ENCODE data around the gene HNRNPA1.

HNRNPA1 gene

DNA sequence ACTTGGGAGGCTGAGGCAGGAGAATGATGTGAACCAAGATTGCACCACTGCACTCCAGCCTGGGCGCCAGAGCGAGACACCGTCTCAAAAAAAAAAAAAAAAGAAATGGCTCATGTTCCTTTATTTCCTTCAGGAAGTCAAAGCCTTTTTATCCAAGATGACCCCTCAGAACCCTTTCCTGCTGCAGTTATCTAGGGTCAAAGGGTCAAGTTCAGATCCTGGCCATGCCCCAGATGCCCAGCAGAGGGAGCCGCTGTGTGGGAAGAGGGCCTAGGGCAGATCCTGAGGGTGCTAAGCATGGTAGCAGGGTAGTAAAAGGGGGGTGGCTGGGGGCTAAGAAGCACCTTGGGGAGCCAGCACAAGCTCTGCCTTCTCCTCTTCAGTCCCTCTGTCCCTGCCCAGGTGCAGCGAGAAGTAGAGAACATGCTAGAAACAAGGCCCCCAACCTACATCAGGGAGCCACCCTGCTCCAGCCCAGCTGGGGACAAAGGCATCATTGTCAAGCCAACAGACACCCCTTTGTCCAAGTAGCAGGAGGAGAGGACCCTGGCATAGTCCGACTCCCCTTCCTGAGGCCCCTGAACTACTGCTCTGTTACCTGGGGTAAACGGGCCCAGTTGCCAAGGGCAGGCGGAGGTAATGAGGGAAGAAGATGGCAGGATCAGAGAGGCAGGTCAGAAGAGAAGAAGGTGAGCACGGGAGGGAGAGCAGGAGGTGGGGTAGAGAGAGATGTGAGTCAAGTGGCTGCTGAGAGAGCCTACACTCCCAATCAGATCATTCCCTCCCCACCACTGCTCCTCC is 13.8 kb downstream of the HNRNPA1 start:
- Histone ChIP-seq H3K4ac (ENCODE audit: low read depth in 1 of 2, low read length in 2 of 2) (no peak overlapping the region), H2BK5ac (ENCODE audit: low read depth, low read length, poor library complexity, severe bottlenecking) (no peak overlapping the region), H3K9me3 (ENCODE audit: control insufficient read depth, low read length) (no peaks in the 10 kb centered on the region), H2BK120ac (ENCODE audit: low read depth, low read length) (no peak overlapping the region), H3K4me2 (ENCODE audit: low read length, poor library complexity, severe bottlenecking) (no peak overlapping the region), H2AFZ (ENCODE audit: low read depth, low read length) (no peak overlapping the region), H3K4me3 (ENCODE audit: insufficient read depth in 1 of 2, low read depth in 1 of 2, low read length in 2 of 2) (no peak overlapping the region), H3K36me3 (ENCODE audit: control insufficient read depth in 1 of 2, insufficient read depth in 2 of 2, low read depth in 1 of 2, low read length in 2 of 2) (no peaks in the 10 kb centered on the region), H3K9ac (ENCODE audit: low read length) (no peak overlapping the region), H3K14ac (ENCODE audit: low read length in 2 of 2) (no peak overlapping the region), H3K27me3 (ENCODE audit: control insufficient read depth in 1 of 2, insufficient read depth in 1 of 2, low read length in 2 of 2) (peaks cover 0 to 8% of the 10 kb centered on the region in 2 experiments), H2AK5ac (ENCODE audit: low read length, severe bottlenecking) (no peak overlapping the region), H4K8ac (ENCODE audit: low read length) (no peak overlapping the region), H4K91ac (ENCODE audit: low read length) (no peak overlapping the region), H2BK15ac (ENCODE audit: low read depth, poor library complexity, severe bottlenecking) (no peak overlapping the region), H3K27ac (ENCODE audit: low read length, poor library complexity, severe bottlenecking) (no peak overlapping the region), H2BK12ac (ENCODE audit: low read length in 2 of 2) (no peak overlapping the region), H3K23ac (ENCODE audit: low read length in 2 of 2) (no peak overlapping the region), H3K4me1 (ENCODE audit: control insufficient read depth, insufficient read depth, low read depth, low read length) (no peaks in the 10 kb centered on the region), H3K79me1 (replicated peaks; ENCODE audit: low read length, poor library complexity, severe bottlenecking) (no peaks in the 10 kb centered on the region), H3K18ac (ENCODE audit: low read depth in 1 of 2, low read length in 2 of 2) (no peak overlapping the region)
- no peak for DNase-seq
- 76% methylated on average over 7 of the region's 9 CpGs for WGBS

DNA sequence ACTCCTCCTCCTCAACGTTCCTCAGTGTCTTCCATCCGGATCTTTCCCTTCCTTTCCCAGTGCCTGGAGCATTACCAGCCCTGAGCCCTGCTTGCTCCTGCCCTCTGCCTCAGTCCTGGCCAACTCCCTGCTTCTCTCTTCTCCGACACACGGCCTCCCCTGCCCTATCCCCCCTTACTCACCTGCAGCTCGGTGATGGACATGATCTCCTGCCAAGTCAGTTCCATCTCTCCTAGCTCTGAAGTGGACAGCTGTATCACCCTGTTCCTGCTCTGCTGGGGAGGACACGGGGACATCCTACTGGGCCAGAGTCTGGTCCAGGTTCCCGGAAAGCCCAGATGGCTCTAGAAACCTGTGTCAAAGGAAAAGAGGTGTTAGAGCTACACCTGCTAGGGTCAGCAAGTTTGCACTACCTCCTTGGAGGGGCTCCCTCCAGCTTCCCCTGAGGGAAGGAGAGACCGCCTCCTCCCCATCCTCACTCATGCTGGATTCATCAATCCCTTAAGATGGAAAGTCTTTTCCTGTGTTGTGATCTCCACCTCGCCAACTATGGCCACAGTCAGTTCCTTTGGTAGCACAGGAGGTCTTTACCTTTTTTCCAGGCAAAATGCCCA is 14.5 kb downstream of the HNRNPA1 start:
- DNase-seq = no peak
- no peak overlapping the region for H4K8ac ChIP-seq (ENCODE audit: low read length)
- H2BK12ac ChIP-seq (ENCODE audit: low read length in 2 of 2) = no peak overlapping the region
- no peak overlapping the region for H2BK15ac ChIP-seq (ENCODE audit: low read depth, poor library complexity, severe bottlenecking)
- H3K36me3 ChIP-seq (ENCODE audit: control insufficient read depth in 1 of 2, insufficient read depth in 2 of 2, low read depth in 1 of 2, low read length in 2 of 2) = no peaks in the 10 kb centered on the region
- no peak overlapping the region for H3K14ac ChIP-seq (ENCODE audit: low read length in 2 of 2)
- H2BK120ac ChIP-seq (ENCODE audit: low read depth, low read length) = no peak overlapping the region
- no peak overlapping the region for H4K91ac ChIP-seq (ENCODE audit: low read length)
- 93% methylated on average over 9 of the region's 9 CpGs for WGBS
- no peak overlapping the region for H3K23ac ChIP-seq (ENCODE audit: low read length in 2 of 2)
- no peaks in the 10 kb centered on the region for H3K79me1 ChIP-seq (replicated peaks; ENCODE audit: low read length, poor library complexity, severe bottlenecking)
- H3K4me2 ChIP-seq (ENCODE audit: low read length, poor library complexity, severe bottlenecking) = no peak overlapping the region
- H3K27me3 ChIP-seq (ENCODE audit: control insufficient read depth in 1 of 2, insufficient read depth in 1 of 2, low read length in 2 of 2) = peaks cover 0 to 15% of the 10 kb centered on the region in 2 experiments
- no peak overlapping the region for H3K4ac ChIP-seq (ENCODE audit: low read depth in 1 of 2, low read length in 2 of 2)
- no peak overlapping the region for H3K18ac ChIP-seq (ENCODE audit: low read depth in 1 of 2, low read length in 2 of 2)
- H2AK5ac ChIP-seq (ENCODE audit: low read length, severe bottlenecking) = no peak overlapping the region
- no peak overlapping the region for H2BK5ac ChIP-seq (ENCODE audit: low read depth, low read length, poor library complexity, severe bottlenecking)
- no peaks in the 10 kb centered on the region for H3K4me1 ChIP-seq (ENCODE audit: control insufficient read depth, insufficient read depth, low read depth, low read length)
- H2AFZ ChIP-seq (ENCODE audit: low read depth, low read length) = no peak overlapping the region
- no peaks in the 10 kb centered on the region for H3K9me3 ChIP-seq (ENCODE audit: control insufficient read depth, low read length)
- no peak overlapping the region for H3K9ac ChIP-seq (ENCODE audit: low read length)
- H3K4me3 ChIP-seq (ENCODE audit: insufficient read depth in 1 of 2, low read depth in 1 of 2, low read length in 2 of 2) = no peak overlapping the region
- H3K27ac ChIP-seq (ENCODE audit: low read length, poor library complexity, severe bottlenecking) = no peak overlapping the region

DNA sequence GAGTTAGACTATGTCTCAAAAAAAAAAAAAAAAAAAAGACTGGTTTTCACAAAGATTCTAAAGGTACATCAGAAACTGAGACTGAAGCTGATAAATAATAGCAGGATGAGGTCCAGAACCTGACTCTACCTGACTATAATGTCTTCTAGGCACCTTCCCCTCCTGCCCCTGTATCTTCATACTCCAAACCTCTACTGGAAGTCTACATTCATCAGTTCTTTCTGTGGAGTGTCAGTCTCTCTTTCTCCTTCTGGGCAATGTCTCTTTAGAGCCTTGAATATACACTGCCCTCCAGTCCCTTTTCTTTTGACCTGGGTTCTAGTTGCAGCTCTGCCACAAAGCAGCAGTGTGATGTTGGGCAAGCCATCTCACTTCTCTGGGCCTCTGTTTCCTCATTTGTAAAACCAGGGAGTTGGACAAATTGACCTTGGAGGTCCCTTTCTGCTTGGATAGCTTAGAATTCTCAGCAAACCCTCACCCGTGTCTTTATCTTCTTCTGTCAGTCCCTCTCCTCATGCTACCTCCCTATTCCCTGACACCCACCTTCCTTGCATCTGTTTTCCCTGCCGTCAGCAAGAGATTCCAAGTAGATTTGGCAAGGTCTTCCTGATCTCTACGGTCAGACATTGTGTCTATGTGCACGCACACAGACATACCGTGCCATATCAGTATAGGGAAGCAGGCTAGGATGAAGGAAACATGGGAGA is 16.0 kb downstream of the HNRNPA1 start:
- Histone ChIP-seq H3K9ac (ENCODE audit: low read length) (no peak overlapping the region), H2BK12ac (ENCODE audit: low read length in 2 of 2) (no peak overlapping the region), H3K18ac (ENCODE audit: low read depth in 1 of 2, low read length in 2 of 2) (no peak overlapping the region), H3K4me3 (ENCODE audit: insufficient read depth in 1 of 2, low read depth in 1 of 2, low read length in 2 of 2) (no peak overlapping the region), H2BK120ac (ENCODE audit: low read depth, low read length) (no peak overlapping the region), H4K91ac (ENCODE audit: low read length) (no peak overlapping the region), H3K4me2 (ENCODE audit: low read length, poor library complexity, severe bottlenecking) (no peak overlapping the region), H3K9me3 (ENCODE audit: control insufficient read depth, low read length) (no peaks in the 10 kb centered on the region), H2BK5ac (ENCODE audit: low read depth, low read length, poor library complexity, severe bottlenecking) (no peak overlapping the region), H3K27me3 (ENCODE audit: control insufficient read depth in 1 of 2, insufficient read depth in 1 of 2, low read length in 2 of 2) (peaks cover 6 to 27% of the 10 kb centered on the region in 2 experiments), H2AFZ (ENCODE audit: low read depth, low read length) (no peak overlapping the region), H3K79me1 (replicated peaks; ENCODE audit: low read length, poor library complexity, severe bottlenecking) (no peaks in the 10 kb centered on the region), H3K27ac (ENCODE audit: low read length, poor library complexity, severe bottlenecking) (no peak overlapping the region), H2BK15ac (ENCODE audit: low read depth, poor library complexity, severe bottlenecking) (no peak overlapping the region), H3K4me1 (ENCODE audit: control insufficient read depth, insufficient read depth, low read depth, low read length) (peaks cover 9% of the 10 kb centered on the region), H3K36me3 (ENCODE audit: control insufficient read depth in 1 of 2, insufficient read depth in 2 of 2, low read depth in 1 of 2, low read length in 2 of 2) (no peaks in the 10 kb centered on the region), H3K14ac (ENCODE audit: low read length in 2 of 2) (no peak overlapping the region), H2AK5ac (ENCODE audit: low read length, severe bottlenecking) (no peak overlapping the region), H3K23ac (ENCODE audit: low read length in 2 of 2) (no peak overlapping the region), H3K4ac (ENCODE audit: low read depth in 1 of 2, low read length in 2 of 2) (no peak overlapping the region), H4K8ac (ENCODE audit: low read length) (no peak overlapping the region)
- DNase-seq = no peak
- WGBS = 90% methylated on average over 5 of the region's 5 CpGs

DNA sequence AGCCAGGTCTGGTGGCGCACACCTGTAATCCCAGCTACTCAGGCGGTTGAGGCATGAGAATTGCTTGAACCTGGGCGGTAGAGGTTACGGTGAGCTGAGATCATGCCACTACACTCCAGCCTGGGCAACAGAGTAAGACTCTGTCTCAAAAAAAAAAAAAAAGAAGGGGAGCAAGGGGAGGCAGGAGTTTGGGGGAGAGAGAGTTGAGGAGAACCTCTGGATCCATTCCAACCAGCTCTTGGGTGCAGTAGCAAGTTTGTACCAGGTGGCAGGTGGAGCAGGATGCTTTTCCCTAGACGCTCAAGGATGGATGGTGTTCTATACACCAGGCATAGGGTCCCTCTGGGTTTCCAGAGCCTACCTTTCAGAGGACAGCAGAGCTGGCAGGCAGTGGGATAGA is 18.4 kb downstream of the HNRNPA1 start:
- Histone ChIP-seq H3K27ac (ENCODE audit: low read length, poor library complexity, severe bottlenecking) (no peak overlapping the region), H3K27me3 (ENCODE audit: control insufficient read depth in 1 of 2, insufficient read depth in 1 of 2, low read length in 2 of 2) (peaks cover 13 to 36% of the 10 kb centered on the region in 2 experiments), H2BK5ac (ENCODE audit: low read depth, low read length, poor library complexity, severe bottlenecking) (no peak overlapping the region), H4K8ac (ENCODE audit: low read length) (no peak overlapping the region), H3K4ac (ENCODE audit: low read depth in 1 of 2, low read length in 2 of 2) (no peak overlapping the region), H2BK120ac (ENCODE audit: low read depth, low read length) (no peak overlapping the region), H3K14ac (ENCODE audit: low read length in 2 of 2) (no peak overlapping the region), H3K9me3 (ENCODE audit: control insufficient read depth, low read length) (no peaks in the 10 kb centered on the region), H3K18ac (ENCODE audit: low read depth in 1 of 2, low read length in 2 of 2) (no peak overlapping the region), H4K91ac (ENCODE audit: low read length) (no peak overlapping the region), H2BK15ac (ENCODE audit: low read depth, poor library complexity, severe bottlenecking) (no peak overlapping the region), H3K36me3 (ENCODE audit: control insufficient read depth in 1 of 2, insufficient read depth in 2 of 2, low read depth in 1 of 2, low read length in 2 of 2) (no peaks in the 10 kb centered on the region), H3K4me1 (ENCODE audit: control insufficient read depth, insufficient read depth, low read depth, low read length) (peaks cover 9% of the 10 kb centered on the region), H3K4me3 (ENCODE audit: insufficient read depth in 1 of 2, low read depth in 1 of 2, low read length in 2 of 2) (no peak overlapping the region), H3K9ac (ENCODE audit: low read length) (no peak overlapping the region), H3K23ac (ENCODE audit: low read length in 2 of 2) (no peak overlapping the region), H2AFZ (ENCODE audit: low read depth, low read length) (no peak overlapping the region), H3K79me1 (replicated peaks; ENCODE audit: low read length, poor library complexity, severe bottlenecking) (no peaks in the 10 kb centered on the region), H2AK5ac (ENCODE audit: low read length, severe bottlenecking) (no peak overlapping the region), H2BK12ac (ENCODE audit: low read length in 2 of 2) (no peak overlapping the region), H3K4me2 (ENCODE audit: low read length, poor library complexity, severe bottlenecking) (no peak overlapping the region)
- no peak for DNase-seq
- WGBS = over 99% methylated on average over 5 of the region's 5 CpGs

Data from mesenchymal stem cell (in vitro differentiated cells and primary cell).